Small intestine (tissue), 7 donors: ENCODE results near the gene PIEZO1. TPM values are rescaled to one million over a fixed set of nuclear protein-coding genes. Genes with fewer than 3 reads are reported as not detected.

Experiments
- DNase-seq, 2 donors: peaks; one replicate each; pipeline versions ENCODE4 v3.0.0 to v3.0.0-alpha.2; 2013
- FAIRE-seq: peaks from 2 replicates; lab custom pipeline; 2012; peaks lifted over from hg19 to GRCh38; lab: Jason Lieb, UNC
- H3K27ac ChIP-seq, 3 donors: one replicate each; pipeline ENCODE4 v1.5.1; 2013; ENCODE audit warnings: low read length in 2 of 3, mild to moderate bottlenecking in 2 of 3, control low read depth in 1 of 3, inconsistent platforms in 1 of 3, low read depth in 1 of 3, moderate library complexity in 1 of 3
- H3K27me3 ChIP-seq, 3 donors: one replicate each; pipeline ENCODE4 v1.6.1; 2013; ENCODE audit warnings: low read length in 3 of 3, inconsistent platforms in 1 of 3; ENCODE audit not compliant: control insufficient read depth in 3 of 3, insufficient read depth in 3 of 3
- H3K36me3 ChIP-seq, 3 donors: one replicate each; pipeline ENCODE4 v1.6.1; 2013; ENCODE audit warnings: low read length in 3 of 3, inconsistent platforms in 1 of 3, low read depth in 1 of 3, mild to moderate bottlenecking in 1 of 3, moderate library complexity in 1 of 3; ENCODE audit not compliant: control insufficient read depth in 3 of 3, insufficient read depth in 2 of 3
- H3K4me1 ChIP-seq, 3 donors: one replicate each; pipeline ENCODE4 v1.6.1; 2013; ENCODE audit warnings: low read length in 2 of 3, inconsistent platforms in 1 of 3, low read depth in 1 of 3, mild to moderate bottlenecking in 1 of 3, moderate library complexity in 1 of 3; ENCODE audit not compliant: control insufficient read depth in 3 of 3, insufficient read depth in 2 of 3
- H3K4me3 ChIP-seq, 3 donors: one replicate each; pipeline ENCODE4 v1.5.1; 2013; ENCODE audit warnings: low read length in 3 of 3, control low read depth in 1 of 3, inconsistent platforms in 1 of 3, low read depth in 1 of 3, mild to moderate bottlenecking in 1 of 3, moderate library complexity in 1 of 3
- H3K9me3 ChIP-seq, 2 donors: one replicate each; pipeline ENCODE4 v1.6.1; 2013; ENCODE audit warnings: low read depth in 1 of 2, low read length in 1 of 2; ENCODE audit not compliant: control insufficient read depth in 2 of 2, insufficient read depth in 1 of 2
- WGBS, 3 donors: extraction: QIAGEN DNeasy Blood & Tissue Kit; methylation state at CpG; one replicate each; pipeline ENCODE4 v1.1.7; 2013; 5-methylcytosine and 5-hydroxymethylcytosine counted together
- polyA plus RNA-seq, 4 donors: library from polyadenylated mRNA; stranded (reverse) in 3 of 4; unstranded in 1 of 4; fragments of 200-250 nt in 3 of 4; fragments of 120-200 nt in 1 of 4; gene quantifications; one replicate each; pipeline versions ENCODE4 v1.2.1 to v1.2.3, GENCODE V29; 2013
- donor health status: healthy with polysubstance abuse.
- donor health status: control.
- donor health status: control.
- donor health status: Bipolar disorder and iron deficiency.
- donor health status: healthy.

The PIEZO1 gene
- polyA plus RNA-seq, 4 donors, result 22.8 to 95.0 (median 57.7) TPM

DNA sequence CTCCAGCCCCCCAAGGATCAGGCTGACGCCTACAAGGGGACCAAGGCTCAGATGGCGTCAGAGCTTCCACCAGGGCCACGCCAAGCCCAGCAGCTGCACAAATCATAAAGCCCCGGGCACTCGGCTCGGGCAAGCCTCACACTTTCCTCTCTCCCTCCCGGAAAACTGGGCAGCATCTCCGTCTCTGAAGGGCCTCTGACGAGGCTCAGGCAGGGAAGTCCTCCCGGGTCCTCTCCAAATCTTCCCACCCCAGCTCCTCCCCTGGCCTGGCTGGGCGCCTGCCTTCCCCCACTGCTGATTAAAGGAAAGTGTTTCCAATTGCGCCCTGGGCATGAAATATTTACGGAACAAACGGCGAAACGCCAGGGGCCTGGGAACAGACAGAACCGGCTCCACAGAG lies 38.5 kb downstream of the PIEZO1 start:
- FAIRE-seq (no peak), DNase-seq (no peak)
- WGBS, 3 donors, result 54 to 77% (median 71%) methylated on average over 17 of the region's 17 CpGs
- Histone ChIP-seq H3K36me3 (peaks cover 0 to 57% (median 0%) of the 10 kb centered on the region in 3 donors), H3K4me3 (no peak overlapping the region), H3K9me3 (no peaks in the 10 kb centered on the region), H3K4me1 (peaks cover 0 to 17% (median 0%) of the 10 kb centered on the region in 3 donors), H3K27ac (no peak overlapping the region), H3K27me3 (no peaks in the 10 kb centered on the region)

DNA sequence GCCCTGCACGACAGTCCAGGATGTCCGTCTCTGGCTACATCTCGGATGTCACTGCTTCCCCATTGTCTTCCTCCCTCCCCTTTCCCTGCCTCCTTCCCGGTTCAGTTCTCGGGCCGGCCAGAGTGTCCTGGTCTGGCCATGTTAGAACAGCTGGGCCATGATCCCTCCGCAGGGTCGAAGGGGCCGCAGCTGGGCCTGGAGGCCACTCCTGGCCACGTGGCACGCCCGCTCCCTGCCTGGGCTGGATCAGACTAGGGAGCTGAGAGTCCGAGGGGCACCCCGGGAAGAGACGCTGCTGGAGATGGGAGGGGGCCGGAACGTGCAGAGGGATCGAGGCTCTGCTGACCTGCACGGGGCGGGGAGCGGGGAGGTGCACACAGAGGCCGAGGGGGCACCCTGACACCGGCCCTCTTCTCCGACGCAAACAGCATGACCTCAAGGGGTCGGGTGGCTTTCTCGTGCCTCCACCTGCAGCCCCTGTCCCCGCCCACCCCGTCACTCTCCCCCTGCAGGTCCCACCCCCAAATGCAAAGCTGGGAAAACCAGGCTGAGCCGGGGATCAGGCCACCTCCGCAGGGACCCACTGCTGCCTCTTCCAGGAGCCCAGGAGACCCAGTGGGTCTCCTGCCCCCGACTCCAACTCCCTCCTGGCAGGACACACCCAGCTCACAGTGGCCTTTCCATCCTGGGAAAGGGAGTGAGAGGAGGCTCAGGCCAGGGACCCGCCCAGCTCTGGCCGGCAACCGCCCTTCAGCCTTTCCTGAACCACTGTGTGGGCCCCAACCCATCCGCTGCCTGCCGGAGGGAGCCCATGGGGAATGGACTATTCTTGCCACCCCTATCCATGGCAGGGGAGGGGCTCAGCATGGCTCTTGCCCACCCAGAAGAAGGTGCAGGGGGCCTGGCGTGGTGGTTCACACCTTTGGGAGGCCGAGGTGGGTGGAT lies 40.2 kb downstream of the PIEZO1 start:
- H3K36me3 ChIP-seq, result peaks cover 0 to 62% (median 7%) of the 10 kb centered on the region in 3 donors
- H3K27ac ChIP-seq, result no peak overlapping the region
- FAIRE-seq, result no peak
- H3K27me3 ChIP-seq, result no peaks in the 10 kb centered on the region
- peak in 1 of 2 donors; percentile 39 for DNase-seq
- peaks cover 0 to 17% (median 0%) of the 10 kb centered on the region in 3 donors for H3K4me1 ChIP-seq
- no peak overlapping the region for H3K4me3 ChIP-seq
- H3K9me3 ChIP-seq, result no peaks in the 10 kb centered on the region
- WGBS, 3 donors, result 70 to 82% (median 73%) methylated on average over 37 to 39 of the region's 39 CpGs

DNA sequence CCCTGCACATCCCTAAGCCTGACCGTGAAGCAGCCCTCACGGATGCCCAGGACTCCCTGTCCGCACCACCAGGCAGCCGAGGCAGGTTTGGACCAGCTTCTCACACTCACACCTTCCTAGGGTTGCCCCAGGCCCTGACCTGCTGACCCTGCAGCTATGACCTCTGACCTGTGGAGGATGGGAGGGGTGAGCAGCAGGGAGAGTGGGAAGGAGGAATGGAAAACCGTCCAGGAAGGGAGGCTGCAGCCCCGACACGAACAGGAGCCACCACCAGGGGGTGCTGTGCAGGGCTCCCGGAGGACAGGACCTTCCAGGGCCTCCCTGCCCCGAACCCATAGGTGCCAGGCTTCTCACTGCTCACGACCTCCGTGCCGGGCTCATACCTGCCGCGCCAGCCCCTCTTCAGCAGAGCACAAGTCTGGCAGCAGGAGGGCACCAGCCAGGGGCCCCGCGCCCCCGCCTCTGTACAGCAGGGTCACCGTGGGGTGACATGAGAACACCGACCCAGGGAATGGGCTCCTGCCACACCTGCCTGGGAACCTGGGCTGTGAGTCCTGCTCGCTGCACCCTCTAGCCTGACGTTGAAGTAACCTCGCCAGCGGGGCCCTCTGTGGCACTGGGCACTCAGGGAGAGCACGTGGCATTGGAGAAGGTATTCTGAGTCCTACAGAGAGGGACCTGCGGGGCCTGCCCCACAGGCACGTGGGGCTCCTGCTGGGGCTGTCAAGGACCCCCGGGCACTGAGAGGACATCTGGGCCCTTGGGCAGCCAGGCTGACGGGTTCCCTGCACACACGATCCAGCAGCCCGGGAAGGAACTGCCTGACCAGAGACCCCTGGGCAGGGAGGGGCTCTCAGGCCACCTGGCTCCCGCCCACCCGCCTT lies 41.1 kb downstream of the PIEZO1 start:
- no peaks in the 10 kb centered on the region for H3K9me3 ChIP-seq
- H3K27ac ChIP-seq, result no peak overlapping the region
- DNase-seq (peak; percentile 78 to 83), FAIRE-seq (no peak)
- H3K4me3 ChIP-seq, result no peak overlapping the region
- peaks cover 0 to 17% (median 0%) of the 10 kb centered on the region in 3 donors for H3K4me1 ChIP-seq
- 47 to 56% (median 51%) methylated on average over 27 to 32 of the region's 32 CpGs for WGBS, 3 donors
- H3K27me3 ChIP-seq, result no peaks in the 10 kb centered on the region
- peaks cover 0 to 66% (median 7%) of the 10 kb centered on the region in 3 donors for H3K36me3 ChIP-seq

DNA sequence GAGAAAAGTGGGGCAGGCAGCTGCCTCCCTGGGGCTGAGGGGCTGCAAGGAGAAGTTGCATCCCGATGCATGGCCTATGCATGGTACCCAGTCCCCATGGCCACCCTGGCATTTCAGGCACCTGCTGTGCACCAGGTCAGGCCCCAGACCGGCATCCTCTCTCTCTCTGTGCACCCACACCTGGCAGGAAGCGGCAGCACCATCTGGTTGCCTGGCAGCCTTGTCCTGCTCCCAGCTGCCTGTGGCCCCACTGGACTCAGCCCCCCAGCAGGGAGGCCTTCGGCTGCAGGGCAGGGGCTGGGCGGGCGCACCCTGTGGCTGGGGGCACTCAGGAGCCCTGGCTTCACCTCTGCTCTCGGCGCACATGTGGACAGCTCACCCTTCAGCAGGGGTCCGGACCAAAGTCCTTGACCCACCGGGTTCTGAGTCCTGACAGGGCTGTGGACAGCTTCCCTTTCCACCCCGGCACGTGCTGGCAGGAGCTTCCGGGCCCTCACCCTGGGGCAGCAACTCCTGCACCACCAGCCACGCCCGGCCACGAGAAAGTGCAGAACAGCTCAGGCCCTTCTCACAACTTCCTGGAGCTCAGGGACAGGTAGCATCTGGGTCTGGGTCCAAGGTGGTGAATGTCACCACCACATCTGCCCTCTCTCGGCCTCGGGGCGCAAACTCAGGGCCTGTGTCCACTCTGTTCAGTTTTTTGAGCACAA lies 42.0 kb downstream of the PIEZO1 start:
- DNase-seq (no peak), FAIRE-seq (no peak)
- H3K27me3 ChIP-seq, result no peaks in the 10 kb centered on the region
- 68 to 77% (median 75%) methylated on average over 17 to 19 of the region's 19 CpGs for WGBS, 3 donors
- peaks cover 0 to 17% (median 0%) of the 10 kb centered on the region in 3 donors for H3K4me1 ChIP-seq
- no peak overlapping the region for H3K4me3 ChIP-seq
- peaks cover 0 to 69% (median 7%) of the 10 kb centered on the region in 3 donors for H3K36me3 ChIP-seq
- no peaks in the 10 kb centered on the region for H3K9me3 ChIP-seq
- H3K27ac ChIP-seq, result no peak overlapping the region

DNA sequence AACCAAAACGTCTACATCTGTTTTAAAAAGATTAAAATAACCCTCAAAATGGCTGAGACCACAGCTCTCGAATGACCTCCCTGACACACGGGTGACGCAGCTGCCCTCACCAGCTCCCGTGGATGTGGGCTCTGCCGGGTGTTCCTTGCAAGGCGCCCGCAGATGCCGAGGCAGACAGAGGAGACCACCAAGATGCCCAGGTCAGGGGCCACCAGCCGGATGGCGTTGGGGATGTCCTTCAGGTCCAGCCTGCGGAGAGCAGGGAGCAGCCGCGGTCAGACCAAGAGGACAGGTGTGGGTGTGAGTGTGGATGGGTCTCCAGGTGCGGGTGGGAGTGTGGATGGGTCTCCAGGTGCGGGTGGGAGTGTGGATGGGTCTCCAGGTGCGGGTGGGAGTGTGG lies 43.7 kb downstream of the PIEZO1 start:
- H3K4me3 ChIP-seq, result no peak overlapping the region
- H3K36me3 ChIP-seq, result peaks cover 0 to 78% (median 7%) of the 10 kb centered on the region in 3 donors
- H3K9me3 ChIP-seq, result no peaks in the 10 kb centered on the region
- H3K4me1 ChIP-seq, result peaks cover 0 to 17% (median 0%) of the 10 kb centered on the region in 3 donors
- no peak for FAIRE-seq
- H3K27ac ChIP-seq, result no peak overlapping the region
- H3K27me3 ChIP-seq, result no peaks in the 10 kb centered on the region
- 93 to 94% (median 93%) methylated on average over 16 to 17 of the region's 17 CpGs for WGBS, 3 donors
- no peak for DNase-seq

DNA sequence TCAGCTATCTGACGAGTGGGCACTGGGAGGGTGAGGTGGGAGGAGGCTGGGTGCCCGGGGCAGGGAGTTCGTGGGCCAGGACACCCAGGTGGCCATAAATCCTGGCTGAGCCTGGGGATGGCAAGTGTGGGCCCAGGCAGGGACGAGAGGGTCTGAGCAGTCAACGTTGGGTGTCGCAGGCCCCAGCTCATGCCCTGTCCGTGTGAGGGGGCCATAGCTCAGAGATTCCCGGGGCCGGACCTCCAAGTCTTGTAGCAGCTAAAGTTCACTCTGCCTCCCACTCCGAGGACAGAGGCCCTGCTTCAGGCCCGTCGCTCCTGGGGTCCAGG lies 44.3 kb downstream of the PIEZO1 start:
- H3K4me1 ChIP-seq, result peaks cover 0 to 17% (median 0%) of the 10 kb centered on the region in 3 donors
- no peak for DNase-seq
- no peaks in the 10 kb centered on the region for H3K27me3 ChIP-seq
- FAIRE-seq, result no peak
- peaks cover 0 to 83% (median 7%) of the 10 kb centered on the region in 3 donors for H3K36me3 ChIP-seq
- H3K27ac ChIP-seq, result no peak overlapping the region
- no peak overlapping the region for H3K4me3 ChIP-seq
- no peaks in the 10 kb centered on the region for H3K9me3 ChIP-seq
- 92 to 94% (median 92%) methylated on average over 12 of the region's 12 CpGs for WGBS, 3 donors

DNA sequence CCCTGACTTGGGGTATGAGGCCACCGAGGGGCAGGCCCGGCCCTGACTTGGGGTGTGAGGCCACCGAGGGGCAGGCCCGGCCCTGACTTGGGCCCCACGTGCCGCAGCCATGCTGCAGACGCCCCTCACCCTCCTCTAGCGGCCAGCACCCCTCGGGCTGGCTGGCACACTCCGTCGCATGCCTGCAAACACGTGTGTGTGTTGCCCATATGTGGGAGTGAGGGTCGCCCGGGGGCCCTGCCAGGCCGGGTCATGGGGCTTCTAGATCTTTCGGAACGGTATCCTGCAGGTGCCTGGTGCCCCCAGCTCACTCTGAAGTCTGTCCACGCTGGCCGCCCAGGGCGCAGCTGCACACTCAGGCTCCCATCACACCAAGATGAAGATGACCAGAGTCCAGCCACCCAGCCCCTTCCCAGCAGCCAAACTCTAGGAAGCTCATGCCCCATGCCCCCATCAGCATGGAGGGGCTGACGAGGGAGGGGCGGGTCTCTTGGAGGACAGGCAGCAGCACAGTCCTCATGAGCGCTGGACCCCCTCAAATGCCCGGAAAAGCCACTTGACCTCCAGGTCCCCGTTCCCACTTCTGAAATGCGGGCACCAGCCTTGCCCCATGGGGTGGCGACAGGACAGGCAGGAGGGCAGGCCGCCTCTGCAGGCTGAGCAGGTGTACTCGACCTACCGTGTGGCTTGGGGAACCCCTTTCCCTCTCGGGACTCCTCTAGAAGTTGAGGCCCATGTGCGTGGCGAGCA lies 44.9 kb downstream of the PIEZO1 start:
- no peak for FAIRE-seq
- Histone ChIP-seq H3K4me3 (no peak overlapping the region), H3K36me3 (peaks cover 0 to 89% (median 7%) of the 10 kb centered on the region in 3 donors), H3K9me3 (no peaks in the 10 kb centered on the region), H3K4me1 (peaks cover 0 to 14% (median 0%) of the 10 kb centered on the region in 3 donors), H3K27me3 (no peaks in the 10 kb centered on the region), H3K27ac (no peak overlapping the region)
- WGBS, 3 donors, result 91 to 93% (median 92%) methylated on average over 31 to 33 of the region's 33 CpGs
- no peak for DNase-seq
